ENCODE measurements around the gene BAHCC1. TPM values are rescaled to one million over a fixed set of nuclear protein-coding genes. Genes with fewer than 3 reads are reported as not detected.

Gene BAHCC1
- total RNA-seq, 1 experiment from 2014 or later, result 3.1 TPM

GRCh38 chr17:81459224-81459623 lies 64.0 kb downstream of the BAHCC1 start:
- DNase-seq, result no peak
- H4K91ac ChIP-seq (ENCODE audit: insufficient read length, low read depth, low read length), result no peak overlapping the region
- no peaks in the 10 kb centered on the region for H3K27me3 ChIP-seq (ENCODE audit: insufficient read depth, low read length)
- no peaks in the 10 kb centered on the region for H3K4me1 ChIP-seq (ENCODE audit: insufficient read depth, low read length)
- Mint-ChIP-seq H3K27me3 (ENCODE audit: low read depth) (no peaks in the 10 kb centered on the region), H3K4me1 (peaks cover 3 to 14% of the 10 kb centered on the region in 2 experiments), H3K9me3 (no peaks in the 10 kb centered on the region), H3K4me3 (no peak overlapping the region), H3K36me3 (ENCODE audit: insufficient read depth in 1 of 3, low read depth in 3 of 3) (no peaks in the 10 kb centered on the region), H3K27ac (no peak overlapping the region)
- no peak overlapping the region for H3K23ac ChIP-seq (ENCODE audit: insufficient read length, low read depth, low read length)
- no peak overlapping the region for H2AFZ ChIP-seq (ENCODE audit: low read length)
- no peak overlapping the region for H3K56ac ChIP-seq (ENCODE audit: insufficient read length, low read depth, low read length)
- H2BK120ac ChIP-seq (ENCODE audit: low read depth, low read length, poor library complexity, severe bottlenecking), result no peak overlapping the region
- TF ChIP-seq, protein P1, sequence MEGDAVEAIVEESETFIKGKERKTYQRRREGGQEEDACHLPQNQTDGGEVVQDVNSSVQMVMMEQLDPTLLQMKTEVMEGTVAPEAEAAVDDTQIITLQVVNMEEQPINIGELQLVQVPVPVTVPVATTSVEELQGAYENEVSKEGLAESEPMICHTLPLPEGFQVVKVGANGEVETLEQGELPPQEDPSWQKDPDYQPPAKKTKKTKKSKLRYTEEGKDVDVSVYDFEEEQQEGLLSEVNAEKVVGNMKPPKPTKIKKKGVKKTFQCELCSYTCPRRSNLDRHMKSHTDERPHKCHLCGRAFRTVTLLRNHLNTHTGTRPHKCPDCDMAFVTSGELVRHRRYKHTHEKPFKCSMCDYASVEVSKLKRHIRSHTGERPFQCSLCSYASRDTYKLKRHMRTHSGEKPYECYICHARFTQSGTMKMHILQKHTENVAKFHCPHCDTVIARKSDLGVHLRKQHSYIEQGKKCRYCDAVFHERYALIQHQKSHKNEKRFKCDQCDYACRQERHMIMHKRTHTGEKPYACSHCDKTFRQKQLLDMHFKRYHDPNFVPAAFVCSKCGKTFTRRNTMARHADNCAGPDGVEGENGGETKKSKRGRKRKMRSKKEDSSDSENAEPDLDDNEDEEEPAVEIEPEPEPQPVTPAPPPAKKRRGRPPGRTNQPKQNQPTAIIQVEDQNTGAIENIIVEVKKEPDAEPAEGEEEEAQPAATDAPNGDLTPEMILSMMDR (conservative IDR thresholded peaks at IDR 0.05), result no peak
- no peak overlapping the region for H2AK5ac ChIP-seq (ENCODE audit: insufficient read length, low read length)
- no peak overlapping the region for H2BK5ac ChIP-seq (ENCODE audit: insufficient read length, low read length)
- H3K79me1 ChIP-seq (ENCODE audit: insufficient read depth, low read depth, low read length, poor library complexity, severe bottlenecking), result no peaks in the 10 kb centered on the region
- H3K4ac ChIP-seq (ENCODE audit: low read depth, low read length), result no peak overlapping the region
- no CpG with 5 or more reads among the region's 27 CpGs for WGBS (ENCODE audit: extremely low coverage, insufficient read length, low lambda C conversion rate)
- H4K5ac ChIP-seq (ENCODE audit: insufficient read length, low read depth, low read length), result no peak overlapping the region
- no peak overlapping the region for H2BK12ac ChIP-seq (ENCODE audit: insufficient read length, low read depth, low read length)
- no peaks in the 10 kb centered on the region for H3K79me2 ChIP-seq (ENCODE audit: insufficient read depth, low read length)
- no peak overlapping the region for H4K8ac ChIP-seq (replicated peaks; ENCODE audit: insufficient read length, low read depth, low read length)
- H3K23me2 ChIP-seq (ENCODE audit: insufficient read length, low read depth, low read length, poor library complexity, severe bottlenecking), result no peaks in the 10 kb centered on the region
- no peak overlapping the region for H2BK20ac ChIP-seq (ENCODE audit: low read depth, low read length, poor library complexity, severe bottlenecking)
- no peak overlapping the region for H3K14ac ChIP-seq (ENCODE audit: insufficient read depth, low read length)
- H3K9ac ChIP-seq (ENCODE audit: extremely low read depth, insufficient read length, low read length), result no peak overlapping the region
- H3K18ac ChIP-seq (ENCODE audit: insufficient read length, low read depth, low read length), result no peak overlapping the region
- H2BK15ac ChIP-seq (ENCODE audit: low read depth, low read length), result no peak overlapping the region
- no peak overlapping the region for H3K4me2 ChIP-seq (ENCODE audit: insufficient read depth, insufficient read length, low read length)
- H4K20me1 ChIP-seq (ENCODE audit: control insufficient read depth, insufficient read depth, insufficient read length), result no peaks in the 10 kb centered on the region
- H3K9me3 ChIP-seq (ENCODE audit: control insufficient read depth, low read depth, low read length), result no peaks in the 10 kb centered on the region
- H3T11ph ChIP-seq (ENCODE audit: low read length), result no peak overlapping the region
- no peak overlapping the region for H3K27ac ChIP-seq (ENCODE audit: insufficient read length, low read depth, low read length)
